ENCODE results near the gene CDC42SE2.

- no peak for TF ChIP-seq CTCF (IDR thresholded peaks at IDR 0.05; ENCODE audit: low read depth, low read length)
- TF ChIP-seq MAX (IDR thresholded peaks at IDR 0.05; ENCODE audit: low read depth, low read length), result no peak
Observed at GRCh38 chr5:131324303-131324702, 60.5 kb downstream of the CDC42SE2 start.

Measured in NB4 (cell line).